ENCODE measurements around the gene MDC1.

MDC1 gene

DNA sequence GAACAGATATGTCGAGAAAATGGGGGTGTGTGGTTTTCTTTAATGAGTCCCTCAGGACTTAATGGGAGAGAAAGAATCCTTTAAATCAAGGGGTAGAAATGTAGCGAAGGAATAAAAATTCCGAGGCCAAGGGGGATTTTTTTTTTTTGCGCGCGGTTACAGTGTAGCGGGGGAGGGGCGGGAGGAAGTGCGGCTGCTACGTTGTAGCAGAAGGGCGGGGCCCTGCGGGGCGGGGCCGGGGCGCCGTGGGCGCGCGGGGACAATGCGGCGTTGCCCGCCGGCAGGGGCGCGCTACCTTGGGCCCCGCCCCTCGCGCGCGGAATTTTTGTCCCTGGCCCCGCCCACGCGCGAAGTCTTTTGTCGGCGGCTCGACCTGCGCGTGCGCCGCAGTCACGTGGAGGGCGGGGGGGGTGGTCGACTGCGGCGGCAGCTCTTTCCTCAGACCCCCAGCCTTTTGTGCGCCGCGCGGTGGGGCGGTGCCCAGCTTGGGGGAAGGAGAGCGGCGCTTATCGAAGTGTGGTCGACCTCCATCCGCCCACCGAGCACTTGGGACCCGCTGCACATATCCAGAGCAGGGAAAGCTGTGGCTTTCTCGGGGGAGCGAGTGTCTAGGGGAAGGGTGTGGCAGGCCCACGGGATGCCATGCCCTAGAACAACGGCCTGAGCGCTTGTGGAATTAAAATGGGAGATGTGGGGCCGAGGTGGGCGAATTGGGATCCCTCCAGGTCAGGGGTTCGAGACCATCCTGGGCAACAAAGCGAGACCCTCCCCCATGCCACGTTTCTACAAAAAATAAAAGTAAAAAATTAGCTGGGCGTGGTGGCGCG lies 4.3 kb upstream of the MDC1 start (continued):
- no peak for TF ChIP-seq RBAK (tag by site-specific recombination; IDR thresholded peaks at IDR 0.05)
- TF ChIP-seq ZNF184 (tag by site-specific recombination; IDR thresholded peaks at IDR 0.05): no peak
- no peak for TF ChIP-seq ZNF366 (tag by site-specific recombination; conservative IDR thresholded peaks at IDR 0.05)
- no peak for TF ChIP-seq ZNF174 (tag by site-specific recombination; IDR thresholded peaks at IDR 0.05)
- no peak for TF ChIP-seq ZNF544 (tag by site-specific recombination; IDR thresholded peaks at IDR 0.05)
- no peak; the same call in 1 of the 2 replicates for TF ChIP-seq ZBTB48 (tag by site-specific recombination; IDR thresholded peaks at IDR 0.05)
- TF ChIP-seq ZNF776 (tag by site-specific recombination; IDR thresholded peaks at IDR 0.05; ENCODE audit: borderline replicate concordance): no peak
- TF ChIP-seq, protein P1, sequence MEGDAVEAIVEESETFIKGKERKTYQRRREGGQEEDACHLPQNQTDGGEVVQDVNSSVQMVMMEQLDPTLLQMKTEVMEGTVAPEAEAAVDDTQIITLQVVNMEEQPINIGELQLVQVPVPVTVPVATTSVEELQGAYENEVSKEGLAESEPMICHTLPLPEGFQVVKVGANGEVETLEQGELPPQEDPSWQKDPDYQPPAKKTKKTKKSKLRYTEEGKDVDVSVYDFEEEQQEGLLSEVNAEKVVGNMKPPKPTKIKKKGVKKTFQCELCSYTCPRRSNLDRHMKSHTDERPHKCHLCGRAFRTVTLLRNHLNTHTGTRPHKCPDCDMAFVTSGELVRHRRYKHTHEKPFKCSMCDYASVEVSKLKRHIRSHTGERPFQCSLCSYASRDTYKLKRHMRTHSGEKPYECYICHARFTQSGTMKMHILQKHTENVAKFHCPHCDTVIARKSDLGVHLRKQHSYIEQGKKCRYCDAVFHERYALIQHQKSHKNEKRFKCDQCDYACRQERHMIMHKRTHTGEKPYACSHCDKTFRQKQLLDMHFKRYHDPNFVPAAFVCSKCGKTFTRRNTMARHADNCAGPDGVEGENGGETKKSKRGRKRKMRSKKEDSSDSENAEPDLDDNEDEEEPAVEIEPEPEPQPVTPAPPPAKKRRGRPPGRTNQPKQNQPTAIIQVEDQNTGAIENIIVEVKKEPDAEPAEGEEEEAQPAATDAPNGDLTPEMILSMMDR (tag by site-specific recombination; IDR thresholded peaks at IDR 0.05): peak; percentile 60
- no peak for TF ChIP-seq ZNF138 (tag by site-specific recombination; IDR thresholded peaks at IDR 0.05; ENCODE audit: borderline replicate concordance)
- TF ChIP-seq, protein P2, sequence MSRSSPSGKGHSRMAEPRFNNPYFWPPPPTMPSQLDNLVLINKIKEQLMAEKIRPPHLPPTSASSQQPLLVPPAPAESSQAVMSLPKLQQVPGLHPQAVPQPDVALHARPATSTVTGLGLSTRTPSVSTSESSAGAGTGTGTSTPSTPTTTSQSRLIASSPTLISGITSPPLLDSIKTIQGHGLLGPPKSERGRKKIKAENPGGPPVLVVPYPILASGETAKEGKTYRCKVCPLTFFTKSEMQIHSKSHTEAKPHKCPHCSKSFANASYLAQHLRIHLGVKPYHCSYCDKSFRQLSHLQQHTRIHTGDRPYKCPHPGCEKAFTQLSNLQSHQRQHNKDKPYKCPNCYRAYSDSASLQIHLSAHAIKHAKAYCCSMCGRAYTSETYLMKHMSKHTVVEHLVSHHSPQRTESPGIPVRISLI (tag by site-specific recombination; IDR thresholded peaks at IDR 0.05): peak; percentile 75; the same call in 1 of the 2 replicates
- no peak for TF ChIP-seq ZNF510 (tag by site-specific recombination; IDR thresholded peaks at IDR 0.05; ENCODE audit: insufficient replicate concordance)
- no peak for TF ChIP-seq ZNF48 (tag by site-specific recombination; IDR thresholded peaks at IDR 0.05)
- TF ChIP-seq BCL11B (tag by site-specific recombination; IDR thresholded peaks at IDR 0.05; ENCODE audit: low read depth): no peak
- TF ChIP-seq, protein P3, sequence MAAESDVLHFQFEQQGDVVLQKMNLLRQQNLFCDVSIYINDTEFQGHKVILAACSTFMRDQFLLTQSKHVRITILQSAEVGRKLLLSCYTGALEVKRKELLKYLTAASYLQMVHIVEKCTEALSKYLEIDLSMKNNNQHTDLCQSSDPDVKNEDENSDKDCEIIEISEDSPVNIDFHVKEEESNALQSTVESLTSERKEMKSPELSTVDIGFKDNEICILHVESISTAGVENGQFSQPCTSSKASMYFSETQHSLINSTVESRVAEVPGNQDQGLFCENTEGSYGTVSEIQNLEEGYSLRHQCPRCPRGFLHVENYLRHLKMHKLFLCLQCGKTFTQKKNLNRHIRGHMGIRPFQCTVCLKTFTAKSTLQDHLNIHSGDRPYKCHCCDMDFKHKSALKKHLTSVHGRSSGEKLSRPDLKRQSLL (tag by site-specific recombination; IDR thresholded peaks at IDR 0.05): no peak; the same call in 1 of the 2 replicates
- no peak for TF ChIP-seq ZNF792 (tag by site-specific recombination; IDR thresholded peaks at IDR 0.05)
- TF ChIP-seq ZNF670 (tag by site-specific recombination; IDR thresholded peaks at IDR 0.05; ENCODE audit: low read depth): no peak
- peak; percentile 83 for TF ChIP-seq KLF7 (tag by site-specific recombination; IDR thresholded peaks at IDR 0.05; ENCODE audit: borderline replicate concordance)
- no peak; the same call in 1 of the 2 replicates for TF ChIP-seq ZNF660 (tag by site-specific recombination; IDR thresholded peaks at IDR 0.05)
- TF ChIP-seq ZNF16 (tag by site-specific recombination; IDR thresholded peaks at IDR 0.05; ENCODE audit: low read depth): no peak
- peak; percentile 92 for TF ChIP-seq KLF9 (tag by site-specific recombination; IDR thresholded peaks at IDR 0.05; ENCODE audit: low read depth)
- peak; percentile 47; the same call in 1 of the 2 replicates for TF ChIP-seq FEZF1 (tag by site-specific recombination; IDR thresholded peaks at IDR 0.05)
- TF ChIP-seq GFI1B (tag by site-specific recombination; IDR thresholded peaks at IDR 0.05): no peak
- TF ChIP-seq ZNF623 (tag by site-specific recombination; IDR thresholded peaks at IDR 0.05): peak; percentile 18; the same call in 1 of the 2 replicates
- TF ChIP-seq, protein P4, sequence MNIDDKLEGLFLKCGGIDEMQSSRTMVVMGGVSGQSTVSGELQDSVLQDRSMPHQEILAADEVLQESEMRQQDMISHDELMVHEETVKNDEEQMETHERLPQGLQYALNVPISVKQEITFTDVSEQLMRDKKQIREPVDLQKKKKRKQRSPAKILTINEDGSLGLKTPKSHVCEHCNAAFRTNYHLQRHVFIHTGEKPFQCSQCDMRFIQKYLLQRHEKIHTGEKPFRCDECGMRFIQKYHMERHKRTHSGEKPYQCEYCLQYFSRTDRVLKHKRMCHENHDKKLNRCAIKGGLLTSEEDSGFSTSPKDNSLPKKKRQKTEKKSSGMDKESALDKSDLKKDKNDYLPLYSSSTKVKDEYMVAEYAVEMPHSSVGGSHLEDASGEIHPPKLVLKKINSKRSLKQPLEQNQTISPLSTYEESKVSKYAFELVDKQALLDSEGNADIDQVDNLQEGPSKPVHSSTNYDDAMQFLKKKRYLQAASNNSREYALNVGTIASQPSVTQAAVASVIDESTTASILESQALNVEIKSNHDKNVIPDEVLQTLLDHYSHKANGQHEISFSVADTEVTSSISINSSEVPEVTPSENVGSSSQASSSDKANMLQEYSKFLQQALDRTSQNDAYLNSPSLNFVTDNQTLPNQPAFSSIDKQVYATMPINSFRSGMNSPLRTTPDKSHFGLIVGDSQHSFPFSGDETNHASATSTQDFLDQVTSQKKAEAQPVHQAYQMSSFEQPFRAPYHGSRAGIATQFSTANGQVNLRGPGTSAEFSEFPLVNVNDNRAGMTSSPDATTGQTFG (tag by site-specific recombination; IDR thresholded peaks at IDR 0.05; ENCODE audit: borderline replicate concordance): no peak
- TF ChIP-seq ZNF610 (tag by site-specific recombination; IDR thresholded peaks at IDR 0.05; ENCODE audit: borderline replicate concordance): peak; percentile 28; the same call in 1 of the 2 replicates
- 0 out of 2 replicates have a peak, but pooled peaks have one; percentile 45 for TF ChIP-seq EGR2 (tag by site-specific recombination; IDR thresholded peaks at IDR 0.05; ENCODE audit: low read depth)
- peak; percentile 82 for TF ChIP-seq KLF8 (tag by site-specific recombination; IDR thresholded peaks at IDR 0.05)
- TF ChIP-seq ZNF146 (tag by site-specific recombination; IDR thresholded peaks at IDR 0.05): no peak
- no peak for TF ChIP-seq ZNF23 (tag by site-specific recombination; IDR thresholded peaks at IDR 0.05; ENCODE audit: borderline replicate concordance)
- no peak for TF ChIP-seq ZNF571 (tag by site-specific recombination; IDR thresholded peaks at IDR 0.05)
- peak; percentile 34; the same call in 1 of the 2 replicates for TF ChIP-seq REPIN1 (tag by site-specific recombination; IDR thresholded peaks at IDR 0.05; ENCODE audit: low read depth)
- TF ChIP-seq MYNN (tag by site-specific recombination; IDR thresholded peaks at IDR 0.05; ENCODE audit: borderline replicate concordance): no peak
- TF ChIP-seq ZNF175 (tag by site-specific recombination; IDR thresholded peaks at IDR 0.05): no peak
- no peak for TF ChIP-seq ZNF416 (tag by site-specific recombination; IDR thresholded peaks at IDR 0.05)
